NCI-H1048 (cell line): ENCODE results near the gene UBAC1.
"Not testable (repeated sequence)": the region's sequence is repeated elsewhere in the genome, so short reads cannot be mapped to it uniquely, and the experiment has no call there.

Experiments used
- DNase-seq: peaks from one replicate; lab custom pipeline; 2025; lab: John Stamatoyannopoulos, UW

UBAC1 gene

DNA sequence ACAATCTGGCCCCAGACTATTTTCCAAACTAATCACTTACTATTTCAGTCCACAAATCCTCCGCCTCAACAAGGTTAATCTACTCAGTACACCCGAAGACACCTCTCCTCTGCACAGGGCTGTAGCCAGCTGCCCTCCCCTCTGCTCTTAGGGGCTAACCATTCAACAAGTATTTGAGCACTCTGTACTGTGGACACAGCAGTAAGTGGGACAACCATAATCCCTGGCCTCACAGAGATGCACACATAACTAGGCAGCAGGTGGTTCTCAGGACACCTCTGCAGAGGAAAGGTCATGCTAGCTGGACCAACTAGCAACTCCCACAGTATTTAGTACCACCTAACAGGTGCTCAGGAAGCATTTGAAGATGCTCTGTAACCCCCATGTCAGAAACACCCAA is 59.3 kb downstream of the UBAC1 start:
- DNase-seq: no peak

DNA sequence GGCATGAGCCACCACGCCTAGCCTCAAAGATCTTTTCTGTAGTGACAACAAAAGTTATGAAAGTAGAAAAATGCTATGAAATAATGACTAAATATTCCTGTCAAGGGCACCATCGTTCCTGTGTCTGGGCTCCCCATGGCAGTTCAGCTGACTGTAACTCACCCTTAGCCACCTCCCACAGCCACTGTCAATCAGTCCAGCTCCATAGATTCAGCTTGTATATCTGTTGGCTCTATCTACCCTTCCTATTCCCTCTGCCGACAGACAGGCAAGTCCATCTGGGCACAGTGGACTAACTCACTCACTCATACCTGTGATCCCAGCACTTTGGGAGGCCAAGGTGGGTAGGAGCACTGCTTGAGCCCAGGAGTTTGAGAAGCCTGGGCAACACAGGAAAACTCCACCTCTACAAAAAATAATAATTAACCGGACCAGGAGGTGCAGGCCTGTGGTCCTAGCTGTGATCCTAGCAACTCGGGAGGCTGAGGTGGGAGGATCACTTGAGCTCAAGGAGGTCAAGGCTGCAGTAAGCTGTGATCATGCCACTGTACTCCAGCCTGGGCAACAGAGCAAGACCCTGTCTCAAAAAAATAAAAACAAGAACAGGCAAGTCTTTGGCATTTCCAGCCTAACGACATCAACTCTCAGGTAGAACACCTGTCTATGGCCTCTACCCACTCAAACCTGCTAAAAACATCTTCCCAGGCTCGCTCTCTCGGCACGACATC is 60.0 kb downstream of the UBAC1 start:
- no peak for DNase-seq

DNA sequence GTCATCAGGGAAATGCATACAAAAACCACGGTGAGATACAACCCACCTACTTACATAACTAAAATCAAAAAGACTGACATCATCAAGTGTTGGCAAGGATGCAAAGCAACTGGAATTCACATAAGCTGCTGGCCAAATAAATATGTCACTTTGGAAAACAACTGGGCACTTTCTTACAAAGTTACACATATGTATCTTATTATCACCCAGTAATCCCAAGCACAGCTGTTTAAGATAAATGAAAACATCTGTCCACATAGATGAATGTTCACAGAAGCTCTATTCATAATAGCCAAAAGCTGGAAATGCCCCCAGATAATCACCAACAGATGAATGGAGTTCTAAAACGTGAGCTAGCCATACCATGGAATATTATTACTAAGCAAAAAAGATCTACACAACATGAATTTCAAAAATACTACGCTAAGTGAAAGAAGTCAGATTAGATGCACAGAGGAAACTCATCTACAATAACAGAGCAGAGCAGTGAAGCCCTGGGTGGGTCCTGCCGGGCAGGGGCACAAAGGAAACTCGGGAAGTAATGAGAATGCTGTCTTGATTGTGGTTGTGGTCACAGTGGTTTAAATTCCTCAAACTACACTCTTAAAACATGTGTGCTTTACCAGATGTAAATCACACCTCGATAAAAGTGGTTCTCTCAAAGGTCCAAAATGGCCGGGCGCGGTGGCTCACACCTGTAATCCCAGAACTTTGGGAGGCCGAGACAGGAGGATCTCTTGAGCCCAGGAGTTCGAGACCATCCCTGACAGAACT is 62.4 kb downstream of the UBAC1 start:
- no peak for DNase-seq

DNA sequence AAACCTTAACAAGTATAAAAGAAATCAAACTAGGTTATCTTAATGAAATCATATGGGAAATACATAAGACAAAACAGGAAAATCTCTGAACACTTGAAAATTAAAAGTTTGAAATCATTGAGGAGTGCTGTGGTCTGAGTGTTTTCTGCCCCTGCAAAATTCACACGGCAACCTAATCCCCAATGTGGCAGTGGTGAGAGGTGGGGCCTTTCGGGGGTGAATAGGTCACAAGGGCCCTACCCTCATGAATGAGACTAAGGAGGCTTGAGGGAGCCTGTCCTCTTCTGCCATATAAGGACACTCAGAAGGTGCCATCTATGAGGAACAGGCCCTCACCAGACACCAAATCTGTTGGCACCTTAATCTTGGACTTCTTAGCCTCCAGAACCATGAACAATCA is 64.5 kb downstream of the UBAC1 start:
- no peak for DNase-seq

DNA sequence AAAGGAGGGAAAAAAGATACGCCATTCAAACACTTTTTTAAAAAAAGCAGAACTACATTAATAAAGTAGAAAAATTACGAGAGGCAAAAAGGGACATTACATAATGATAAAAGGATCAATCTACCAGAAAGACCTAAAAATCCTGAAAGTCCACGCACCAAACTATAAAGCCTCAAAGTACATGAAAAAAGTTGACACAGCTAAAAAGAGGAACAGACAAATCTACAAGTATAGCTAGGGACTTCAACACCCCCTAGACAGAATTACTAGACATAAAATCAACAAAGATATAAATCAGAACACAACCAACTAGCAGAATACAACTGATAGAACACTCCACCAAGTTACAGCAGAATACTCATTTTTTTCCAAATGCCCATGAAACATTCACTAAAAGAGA is 65.0 kb downstream of the UBAC1 start:
- DNase-seq: no peak

DNA sequence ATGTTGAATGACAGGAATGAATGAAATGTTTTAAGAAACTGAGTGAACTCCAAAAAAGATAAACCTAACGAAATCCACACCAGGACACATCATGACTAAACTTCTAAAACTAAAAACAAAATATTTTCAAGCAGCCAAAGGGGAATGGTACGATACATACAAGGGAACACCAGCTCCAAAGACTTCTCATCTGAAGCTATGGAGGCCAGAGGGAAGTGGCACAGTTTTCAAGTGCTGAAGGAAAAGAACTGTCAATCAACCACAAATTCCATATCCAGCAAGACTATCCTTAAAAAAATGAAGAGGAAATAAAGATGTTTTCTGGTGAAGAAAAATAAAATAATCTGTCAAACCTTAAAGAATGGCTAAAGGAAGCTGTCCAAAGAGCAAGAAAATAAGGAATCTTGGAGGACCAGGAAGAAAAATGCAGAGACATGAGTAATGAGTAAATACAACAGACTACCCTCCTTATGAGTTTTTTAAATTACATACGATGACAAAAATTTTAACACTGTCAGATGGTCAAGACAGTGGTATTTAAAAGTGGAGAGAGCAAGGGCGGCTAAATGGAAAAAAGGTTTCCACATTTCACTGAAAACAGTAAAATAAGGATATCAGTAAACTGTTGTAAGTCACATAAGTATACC is 65.8 kb downstream of the UBAC1 start:
- no peak for DNase-seq

DNA sequence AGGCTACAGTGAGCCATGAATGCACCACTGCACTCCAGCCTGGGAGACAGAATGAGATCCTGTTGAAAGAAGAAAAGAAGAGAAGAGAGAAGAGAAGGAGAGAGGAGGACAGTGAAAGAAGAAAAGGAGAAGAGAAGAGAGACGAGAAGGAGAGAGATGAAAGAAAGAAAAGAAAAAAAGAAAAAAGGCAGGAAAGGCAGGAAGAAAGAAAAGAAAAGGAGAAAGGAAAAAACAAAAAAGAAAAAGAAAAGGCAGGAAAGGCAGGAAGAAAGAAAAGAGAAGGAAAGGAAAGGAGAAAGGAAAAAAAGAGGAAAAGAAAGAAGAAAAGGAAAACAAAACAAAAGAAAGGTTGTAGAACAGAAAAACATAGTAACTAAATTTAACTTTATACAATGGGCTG is 68.1 kb downstream of the UBAC1 start:
- DNase-seq: no peak

DNA sequence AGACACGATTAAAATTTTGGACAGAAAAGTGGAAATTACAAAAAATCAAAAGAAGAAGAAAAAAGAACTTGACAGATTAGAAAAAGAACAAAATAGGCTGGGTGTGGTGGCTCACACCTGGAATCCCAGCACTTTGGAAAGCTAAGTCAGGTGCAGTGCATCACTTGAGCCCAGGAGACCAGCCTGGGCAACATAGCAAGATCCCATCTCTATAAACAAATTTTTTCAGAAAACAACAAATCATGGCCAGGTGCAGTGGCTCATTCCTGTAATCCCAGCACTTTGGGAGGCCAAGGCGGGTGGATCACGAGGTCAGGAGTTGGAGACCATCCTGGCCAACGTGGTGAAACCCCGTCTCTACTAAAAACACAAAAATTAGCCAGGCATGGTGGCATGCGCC is 68.8 kb downstream of the UBAC1 start:
- DNase-seq: not testable (repeated sequence)

DNA sequence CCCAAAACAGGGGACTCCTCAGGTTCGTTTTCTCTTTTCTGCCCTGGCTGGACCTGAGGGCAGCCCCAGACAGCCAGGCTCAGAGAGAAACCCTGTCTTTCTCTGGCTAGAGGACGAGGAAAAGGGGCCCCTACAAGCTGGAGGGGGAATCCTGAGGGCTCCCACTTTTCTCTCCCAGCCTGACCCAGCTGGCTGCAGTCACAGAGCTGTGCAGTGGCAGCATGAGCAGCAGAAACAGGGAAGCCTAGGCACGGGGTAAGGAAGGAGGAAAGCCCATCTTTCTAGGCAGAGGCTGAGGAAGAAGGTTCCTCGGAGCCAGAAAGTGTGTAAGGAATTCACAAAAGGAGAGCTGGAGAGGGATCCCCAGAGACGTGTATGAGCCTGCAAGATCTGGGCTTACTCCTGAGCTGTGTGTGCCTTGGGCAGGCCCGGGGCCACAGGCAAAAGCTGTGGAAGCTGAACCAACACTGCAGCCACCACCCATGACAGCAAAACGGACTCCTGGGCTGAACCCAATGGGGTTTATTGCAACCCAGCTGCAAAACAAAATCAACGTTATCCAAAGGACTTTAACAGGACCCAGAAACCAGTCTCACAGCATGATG is 70.0 kb downstream of the UBAC1 start:
- no peak for DNase-seq

DNA sequence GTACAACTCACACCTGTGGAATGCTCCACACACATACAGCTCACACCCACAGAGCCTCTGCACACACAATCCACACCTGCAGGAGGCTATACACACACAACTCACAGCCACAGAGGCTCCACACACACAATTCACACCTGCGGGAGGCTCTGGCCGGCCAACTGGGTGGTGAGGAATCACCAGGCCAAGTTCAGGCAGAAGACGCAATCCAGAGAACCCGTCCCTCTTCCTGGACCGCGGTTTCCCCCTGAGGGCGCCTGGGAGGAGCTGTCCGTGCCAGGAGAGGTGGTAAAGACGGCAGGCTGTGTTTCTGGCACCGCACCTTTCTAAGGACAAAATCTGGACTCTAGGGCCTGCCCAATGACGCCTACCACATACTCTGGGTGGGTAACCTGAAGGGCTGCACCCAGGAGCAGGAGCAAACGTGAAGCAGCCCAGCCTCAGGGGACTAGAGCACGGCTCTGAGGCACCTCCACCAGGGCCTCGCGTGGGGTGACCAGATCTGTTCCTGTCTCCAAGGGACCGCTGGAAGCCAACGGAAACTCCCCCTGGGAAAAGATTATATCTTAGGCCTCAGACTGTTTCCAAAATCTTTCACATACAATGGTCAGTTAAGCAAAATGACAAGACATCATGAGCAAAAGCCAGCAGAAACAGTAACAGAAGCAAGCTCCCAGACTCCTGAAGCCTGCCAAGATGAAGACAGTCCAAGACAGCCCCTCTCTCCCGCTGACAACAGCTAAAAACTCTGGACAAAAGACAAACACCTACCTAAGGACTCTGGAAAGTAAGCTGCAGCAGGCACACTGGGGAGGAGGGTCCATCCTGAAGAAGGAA is 70.8 kb downstream of the UBAC1 start:
- no peak for DNase-seq

DNA sequence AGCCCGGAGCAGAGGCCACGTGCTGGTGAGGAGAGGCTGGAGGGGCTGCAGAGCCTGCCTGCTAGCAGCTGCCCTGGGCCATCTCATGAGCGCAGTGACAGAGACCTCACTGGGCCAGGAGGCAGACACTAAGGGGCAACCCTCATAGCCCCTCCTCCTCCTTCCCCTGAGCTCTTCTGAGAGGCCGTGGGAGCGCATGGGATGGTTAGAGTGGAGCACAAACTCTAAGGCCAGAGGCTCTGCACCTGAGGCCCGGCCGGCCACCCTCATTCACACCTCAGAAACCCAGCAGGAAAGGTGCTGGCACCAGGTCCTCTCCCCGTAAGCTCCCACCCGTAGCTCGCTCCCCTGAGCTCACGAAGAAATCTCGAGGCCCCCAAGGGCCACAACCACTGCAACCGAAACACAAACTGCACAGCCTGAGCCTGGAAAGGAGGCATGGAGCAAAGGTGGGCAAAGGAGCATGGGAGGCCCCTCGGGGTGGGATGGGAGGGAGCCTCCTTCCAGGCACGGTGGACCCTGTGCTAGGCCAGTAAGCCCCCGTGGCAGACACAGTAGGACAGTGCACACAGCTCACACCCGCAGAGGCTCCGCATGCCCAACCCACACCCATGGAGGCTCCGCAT is 71.5 kb downstream of the UBAC1 start:
- no peak for DNase-seq

DNA sequence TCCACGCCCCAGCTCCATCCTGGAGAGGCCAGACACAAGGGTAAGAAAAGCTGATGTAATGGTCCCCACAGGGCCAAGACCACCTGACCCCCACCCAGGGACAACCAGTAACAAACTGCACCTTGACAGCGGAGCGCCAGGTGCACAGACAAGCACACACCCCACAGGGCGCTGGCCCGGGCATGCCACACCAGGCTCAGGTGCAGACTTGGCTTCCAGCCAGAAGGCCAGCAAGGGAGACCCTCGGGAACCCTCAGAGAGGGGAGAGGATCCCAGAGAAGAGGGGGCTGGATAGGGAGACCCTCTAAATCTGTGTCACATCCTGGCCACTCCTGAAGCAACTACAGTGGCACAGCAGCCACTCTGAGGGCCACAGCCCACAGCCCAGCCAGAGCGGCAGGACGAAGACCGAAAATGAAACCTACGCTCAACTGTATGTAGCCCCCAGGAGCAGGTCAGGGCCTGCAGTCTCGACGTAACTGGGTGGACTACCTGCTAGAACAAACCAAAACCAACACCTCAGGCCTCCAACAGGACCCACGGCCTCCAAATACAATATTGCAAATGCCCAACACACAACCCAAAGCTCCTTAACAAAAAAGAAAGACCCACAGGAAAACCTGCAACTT is 72.3 kb downstream of the UBAC1 start:
- DNase-seq: no peak

DNA sequence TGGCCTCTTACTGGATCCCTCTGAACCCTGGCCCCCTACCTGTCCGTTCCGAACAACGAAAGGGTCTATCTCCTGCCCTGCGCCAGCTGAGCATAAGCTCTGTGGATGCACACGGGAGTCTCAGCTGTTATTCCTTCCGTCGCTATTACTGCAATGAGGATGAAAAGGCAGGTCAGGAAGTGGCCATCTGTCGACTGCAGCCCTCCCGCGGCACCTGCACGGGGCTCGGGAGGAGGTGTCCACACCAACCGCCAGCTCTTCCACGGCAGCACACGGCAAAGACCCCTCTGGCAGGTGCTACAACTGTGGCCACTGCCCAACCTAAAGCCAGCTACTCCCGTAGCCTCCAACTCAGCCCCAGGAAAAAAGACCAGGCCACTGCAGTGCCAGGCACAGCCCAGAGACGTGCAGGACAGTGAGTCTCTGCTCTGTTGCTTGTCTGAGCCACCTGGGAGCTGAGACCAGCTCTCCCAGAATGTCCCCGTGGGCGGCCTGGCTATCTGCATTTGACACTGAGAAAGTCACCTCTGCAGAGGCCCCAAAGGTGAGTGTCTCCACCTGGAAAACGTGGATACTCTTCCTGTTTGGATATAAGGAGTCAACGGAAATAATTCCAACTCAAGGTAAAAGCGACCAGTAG is 72.9 kb downstream of the UBAC1 start:
- no peak for DNase-seq

DNA sequence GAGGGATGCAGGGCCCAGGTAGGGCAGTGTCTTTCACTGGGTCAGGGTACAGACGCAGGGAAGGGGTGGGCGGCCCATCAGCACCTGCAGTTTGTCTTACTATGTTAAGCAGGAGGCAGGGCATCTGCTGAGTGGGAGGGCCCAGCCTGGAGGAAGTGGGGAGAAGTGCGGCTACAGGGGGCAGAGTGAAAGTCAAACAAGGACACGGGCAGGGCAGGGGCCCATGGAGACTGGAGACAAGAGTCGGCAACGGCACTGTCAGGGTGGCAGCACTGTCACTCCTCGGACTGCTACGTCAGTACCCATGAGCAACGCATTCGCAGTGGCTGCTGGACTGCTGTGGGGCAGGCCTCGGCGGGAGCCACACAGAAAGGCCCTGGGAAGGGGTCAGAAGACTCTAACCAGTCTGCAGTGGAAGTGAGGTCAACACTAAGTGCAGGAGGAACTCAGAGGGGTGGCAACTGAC is 73.6 kb downstream of the UBAC1 start:
- no peak for DNase-seq

DNA sequence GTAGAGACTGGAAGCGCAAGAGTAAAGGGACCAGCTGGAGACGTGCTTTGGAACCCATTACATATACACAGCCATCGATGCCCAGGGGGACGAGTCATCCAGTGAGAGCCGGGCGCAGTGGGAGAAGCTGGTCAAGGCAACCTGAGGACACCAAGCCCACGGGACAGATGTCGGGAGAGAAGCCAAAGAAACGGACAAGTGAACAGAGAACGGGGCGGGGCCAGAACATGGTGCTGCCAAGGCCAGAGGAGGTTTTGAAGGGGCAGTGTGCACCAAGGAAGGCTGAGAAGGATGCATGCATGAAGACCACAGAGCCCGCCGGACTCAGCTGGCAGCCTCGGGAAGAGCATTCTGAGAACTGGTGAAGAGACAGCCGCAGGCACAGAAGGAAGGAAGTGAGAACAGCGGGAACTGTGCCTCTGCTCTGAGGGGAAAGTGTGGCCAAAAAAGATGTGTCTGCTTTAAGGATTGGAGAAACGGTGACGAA is 74.1 kb downstream of the UBAC1 start:
- no peak for DNase-seq

DNA sequence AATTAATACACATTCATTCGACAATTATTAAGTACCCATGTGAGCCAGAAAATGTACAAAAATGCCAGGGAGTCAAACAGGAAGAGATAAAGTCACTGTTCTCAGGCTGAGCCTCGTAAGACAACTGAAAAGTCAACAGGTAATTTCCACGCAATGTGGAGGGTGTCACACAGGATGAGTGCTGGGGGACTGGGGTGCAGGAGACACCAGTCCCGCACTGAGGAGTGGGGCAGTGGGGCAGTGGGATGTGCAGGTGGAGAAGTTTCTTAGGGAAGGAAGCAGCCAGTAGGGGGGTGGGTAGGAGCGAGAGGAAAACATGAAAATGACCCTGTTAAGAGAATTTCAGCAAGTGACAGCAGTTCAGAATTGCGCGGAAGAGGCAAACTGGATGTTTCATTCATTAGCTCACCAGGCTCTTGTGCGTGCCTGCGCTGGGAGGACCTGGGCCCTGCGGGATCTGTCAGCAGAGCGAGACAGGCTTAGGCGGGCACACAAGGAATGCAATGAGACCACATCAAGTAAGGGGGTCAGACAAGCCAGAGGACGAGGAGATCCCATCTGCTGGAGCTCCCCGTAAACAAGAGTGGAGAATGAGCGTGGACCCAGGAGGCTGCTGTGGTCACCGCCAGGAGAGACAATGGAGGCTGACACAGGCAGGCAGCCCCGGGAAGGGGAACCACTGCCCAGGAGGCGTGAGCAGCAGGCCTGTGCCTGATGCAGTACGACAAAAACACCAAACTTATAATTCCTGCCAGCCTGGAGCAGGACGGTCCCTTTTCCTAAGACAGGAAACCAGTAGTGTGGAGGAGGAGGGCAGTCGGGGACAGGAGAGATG is 74.8 kb downstream of the UBAC1 start:
- no peak for DNase-seq

DNA sequence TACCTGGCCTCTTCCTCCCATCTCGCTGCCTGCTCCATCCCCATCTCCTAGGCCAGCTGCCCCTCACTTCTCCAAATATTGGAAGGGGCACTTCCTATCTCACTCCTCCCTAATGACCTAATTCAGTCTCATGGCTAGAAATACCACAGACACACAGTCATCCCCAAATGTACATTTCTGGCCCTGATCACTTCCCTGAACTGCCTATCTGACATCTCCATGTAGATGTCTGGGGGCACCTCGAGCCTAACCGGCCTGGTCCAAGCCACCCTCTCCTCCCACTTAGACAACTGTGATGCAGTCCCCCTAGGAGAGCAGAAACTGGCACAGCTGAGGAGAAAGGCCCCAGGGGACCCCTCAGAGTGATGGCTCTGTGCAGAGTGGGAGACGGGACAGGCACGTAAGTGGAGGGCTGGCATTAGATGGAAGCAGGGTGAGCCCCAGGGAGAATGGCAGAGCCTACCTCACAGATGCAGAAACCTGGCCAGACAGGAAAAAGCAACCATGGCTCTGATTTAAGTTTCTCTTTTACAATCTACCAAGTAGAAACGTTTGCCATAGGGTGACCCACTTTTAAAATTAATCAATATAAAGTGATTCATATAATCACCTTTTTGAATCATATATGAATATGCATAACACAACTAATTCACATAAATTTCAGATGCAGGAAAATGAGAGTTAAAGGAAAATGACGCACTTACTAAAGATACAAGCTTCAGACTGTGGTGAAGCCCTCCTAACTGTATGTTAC is 75.9 kb downstream of the UBAC1 start:
- DNase-seq: no peak

DNA sequence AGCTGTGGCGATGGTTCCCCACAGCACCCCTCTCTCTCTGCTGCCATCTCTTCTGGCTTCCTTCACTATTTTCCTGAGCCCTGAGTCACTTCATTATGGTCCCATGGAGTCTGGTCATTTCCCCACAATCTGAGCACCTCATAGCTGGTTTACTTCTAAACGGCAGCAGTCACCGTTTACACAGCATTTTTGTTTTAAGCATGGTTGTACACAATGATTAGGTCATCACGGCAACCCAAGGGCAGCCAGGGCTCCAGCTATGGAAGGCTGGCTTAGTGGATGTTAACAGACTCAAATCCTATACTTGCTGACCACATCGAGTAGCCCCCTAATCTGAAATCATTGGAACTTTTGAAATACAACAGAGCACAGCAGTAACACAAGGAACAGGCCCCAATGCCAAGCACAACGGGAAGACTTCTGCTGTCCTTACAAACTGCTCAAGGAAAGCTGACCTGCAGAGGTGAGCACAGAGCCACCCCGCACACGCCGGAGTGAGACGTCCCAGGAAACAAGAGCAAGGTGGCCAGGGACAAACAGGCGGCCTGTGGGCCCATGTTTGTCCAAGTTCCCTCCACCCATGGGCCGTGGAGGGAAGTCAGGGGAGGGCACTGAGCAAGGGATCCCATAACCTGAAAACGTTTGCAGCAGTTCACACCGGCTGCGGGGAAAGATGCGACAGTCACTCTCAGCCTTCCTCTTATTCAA is 76.7 kb downstream of the UBAC1 start:
- no peak for DNase-seq
